HG03565 (cell line): ENCODE data around the gene TPCN2.

Source experiments
- ATAC-seq: cut with Tn5 transposase; IDR thresholded peaks from one replicate; pipeline ENCODE4 v1.9.1; 2021; ENCODE audit warnings: mild to moderate bottlenecking, moderate library complexity; ENCODE audit not compliant: unreplicated experiment

The TPCN2 gene

DNA sequence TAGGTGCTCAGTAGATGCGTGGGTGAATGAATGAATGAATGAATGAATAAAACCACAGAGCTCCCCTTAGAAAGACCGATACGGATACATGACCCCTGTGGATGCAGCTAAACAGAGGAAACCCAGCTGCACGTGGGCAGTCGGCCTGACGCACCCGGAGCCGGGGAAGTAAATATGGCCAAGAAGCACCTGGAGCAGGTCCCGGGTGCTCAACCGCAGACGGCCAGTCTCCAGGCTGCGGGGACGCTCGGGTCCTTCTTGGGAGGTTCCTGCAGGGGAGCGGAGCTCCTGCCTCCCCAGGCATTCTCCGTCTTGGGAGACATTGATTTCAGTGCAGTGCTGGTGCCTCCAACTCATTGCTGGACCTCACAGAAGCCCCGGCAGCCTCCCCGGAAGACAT is 11.7 kb upstream of the TPCN2 start:
- ATAC-seq = no peak

DNA sequence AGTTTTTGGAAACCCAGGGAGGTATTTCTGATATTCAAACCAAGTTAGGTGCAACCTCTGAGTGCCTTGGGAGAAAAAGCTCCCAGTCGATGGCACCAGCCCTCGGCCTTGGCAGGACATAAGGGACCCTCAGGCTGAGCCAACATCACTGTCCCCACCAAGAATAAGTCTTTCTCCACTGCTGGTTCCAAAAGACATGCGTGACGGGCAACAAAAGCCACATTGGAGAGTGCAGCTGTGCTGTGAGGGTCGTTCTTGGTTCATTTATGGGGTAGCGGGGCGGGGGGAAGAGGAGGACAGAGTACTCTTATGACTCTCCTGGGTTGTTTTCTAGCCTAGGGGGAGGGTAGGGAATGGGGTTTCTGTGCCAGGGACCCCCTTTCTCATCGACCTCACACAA is 11.2 kb upstream of the TPCN2 start:
- no peak for ATAC-seq

DNA sequence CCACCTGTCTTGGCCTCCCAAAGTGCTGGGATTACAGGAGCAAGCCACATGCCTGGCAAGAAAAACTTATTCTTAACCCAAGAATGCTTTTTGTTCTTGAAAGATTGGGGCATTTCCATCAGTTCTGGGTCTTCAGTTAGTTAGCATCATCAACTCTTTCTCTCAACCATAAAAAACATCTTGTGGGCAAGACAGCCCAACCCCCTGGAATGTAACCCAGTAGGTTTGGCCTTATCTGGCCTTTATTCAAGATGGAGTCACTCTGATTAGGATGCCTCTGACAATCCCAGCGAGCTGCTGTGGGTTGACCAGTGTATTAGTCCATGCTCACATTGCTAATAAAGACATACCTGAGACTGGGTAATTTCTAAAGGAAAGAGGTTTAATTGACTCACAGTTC is 9.2 kb upstream of the TPCN2 start:
- no peak for ATAC-seq

DNA sequence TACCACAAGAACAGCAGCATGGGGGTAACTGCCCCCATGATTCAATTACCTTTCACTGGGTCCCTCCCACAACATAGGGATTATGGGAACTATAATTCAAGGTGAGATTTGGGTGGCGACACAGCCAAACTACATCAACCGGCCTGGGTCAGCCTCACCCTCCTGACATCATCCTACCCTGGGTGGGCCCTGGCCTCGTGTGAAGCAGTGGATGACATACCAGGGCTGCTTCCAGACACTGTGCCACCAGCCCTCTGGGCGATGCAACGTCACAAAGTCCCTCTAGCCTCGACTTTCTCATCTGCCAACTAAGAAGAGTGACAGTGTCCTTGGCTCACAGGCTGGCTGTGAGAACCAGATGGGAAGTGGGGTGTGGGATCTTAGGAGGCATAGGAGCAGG is 8.7 kb upstream of the TPCN2 start:
- ATAC-seq = no peak

DNA sequence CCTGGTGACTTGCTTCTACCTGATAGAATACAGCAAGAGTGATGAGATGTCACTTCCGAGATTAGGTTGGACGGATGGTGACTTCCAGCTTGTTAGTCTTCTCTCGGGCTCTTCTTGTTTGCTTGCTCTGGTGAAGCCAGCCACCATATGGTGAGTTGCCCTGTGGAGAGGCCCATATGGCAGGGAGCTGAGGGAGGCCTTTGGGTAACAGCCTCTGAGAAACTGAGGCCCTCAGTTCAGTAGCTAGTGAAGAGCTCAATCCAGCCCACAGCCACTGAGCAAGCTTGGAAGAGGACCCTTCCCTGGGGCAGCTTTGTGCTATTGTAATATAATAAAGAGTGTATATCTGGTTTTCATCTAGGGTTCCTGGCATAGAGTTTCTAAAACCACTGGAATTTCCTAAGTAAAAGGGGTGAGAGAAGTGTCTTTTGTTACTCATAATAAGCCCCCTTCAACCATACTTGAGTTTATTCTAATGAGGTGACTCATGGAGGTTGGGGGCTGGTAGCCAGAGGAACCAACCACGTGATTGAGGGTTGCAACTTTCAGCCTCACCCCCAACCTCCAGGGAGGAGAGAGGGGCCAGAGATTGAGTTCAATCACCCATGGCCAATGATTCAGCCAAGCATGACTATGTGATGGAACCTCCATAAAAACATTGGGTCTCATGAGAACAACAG is 8.0 kb upstream of the TPCN2 start:
- no peak for ATAC-seq

DNA sequence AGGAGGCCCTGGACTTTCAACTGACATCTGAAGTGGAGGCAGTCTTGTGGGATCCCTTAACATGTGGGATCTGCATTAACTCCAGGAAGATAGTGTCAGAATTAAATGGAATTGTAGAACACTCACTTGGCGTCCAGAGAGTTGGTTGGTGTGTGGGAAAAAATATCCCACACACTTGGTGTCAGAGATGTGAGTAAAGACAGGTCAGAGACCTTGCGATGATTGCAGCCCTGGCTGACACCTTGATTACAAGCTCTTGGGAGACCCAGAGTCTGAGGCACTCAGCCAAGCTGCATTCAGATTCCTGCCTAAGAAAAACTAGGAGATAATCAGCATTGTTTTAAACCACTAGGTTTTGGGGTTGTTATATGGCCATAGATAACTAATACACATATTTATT is 7.2 kb upstream of the TPCN2 start:
- ATAC-seq = no peak

DNA sequence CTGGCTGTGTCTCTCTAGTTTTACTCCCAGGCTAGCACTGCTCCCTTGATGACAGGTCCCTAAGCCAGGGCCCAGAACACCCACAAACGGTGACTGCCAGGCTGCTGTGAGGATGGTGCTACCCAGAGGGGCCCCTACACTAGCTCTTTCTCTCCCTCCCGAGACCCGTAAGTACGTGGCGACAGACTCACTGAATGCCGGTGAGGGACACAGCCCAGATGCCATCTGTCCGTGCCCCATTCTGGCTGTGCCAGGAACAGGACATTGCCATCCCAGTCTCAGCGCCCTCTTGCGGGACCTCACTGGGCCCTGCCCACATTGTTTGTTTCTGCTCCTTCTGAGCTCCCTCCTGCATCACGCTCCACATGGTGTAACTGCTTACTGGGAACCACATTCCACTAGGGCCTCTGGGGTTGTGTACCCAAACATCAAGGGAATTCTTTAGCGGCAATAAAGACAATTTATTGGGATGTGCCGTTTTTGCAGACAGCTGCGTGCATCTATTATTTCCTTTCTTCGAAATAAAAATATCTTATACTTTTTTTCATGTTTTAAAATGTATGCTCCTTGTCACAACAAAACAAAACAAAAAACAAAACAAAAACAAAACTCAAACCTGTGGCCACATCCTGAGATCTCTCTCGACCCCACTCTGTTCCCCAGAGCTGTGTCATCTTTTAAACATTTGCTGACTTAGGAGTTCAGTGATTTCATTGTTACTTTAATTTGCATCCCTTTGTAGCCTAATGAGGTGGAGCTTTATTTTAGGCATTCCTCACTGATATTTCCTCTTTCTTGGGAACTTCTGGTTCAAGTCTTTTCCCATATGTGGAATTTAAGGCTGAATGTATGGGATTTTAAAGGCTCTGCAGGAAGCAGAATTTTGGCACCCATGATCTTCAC is 4.4 kb upstream of the TPCN2 start:
- ATAC-seq = no peak

DNA sequence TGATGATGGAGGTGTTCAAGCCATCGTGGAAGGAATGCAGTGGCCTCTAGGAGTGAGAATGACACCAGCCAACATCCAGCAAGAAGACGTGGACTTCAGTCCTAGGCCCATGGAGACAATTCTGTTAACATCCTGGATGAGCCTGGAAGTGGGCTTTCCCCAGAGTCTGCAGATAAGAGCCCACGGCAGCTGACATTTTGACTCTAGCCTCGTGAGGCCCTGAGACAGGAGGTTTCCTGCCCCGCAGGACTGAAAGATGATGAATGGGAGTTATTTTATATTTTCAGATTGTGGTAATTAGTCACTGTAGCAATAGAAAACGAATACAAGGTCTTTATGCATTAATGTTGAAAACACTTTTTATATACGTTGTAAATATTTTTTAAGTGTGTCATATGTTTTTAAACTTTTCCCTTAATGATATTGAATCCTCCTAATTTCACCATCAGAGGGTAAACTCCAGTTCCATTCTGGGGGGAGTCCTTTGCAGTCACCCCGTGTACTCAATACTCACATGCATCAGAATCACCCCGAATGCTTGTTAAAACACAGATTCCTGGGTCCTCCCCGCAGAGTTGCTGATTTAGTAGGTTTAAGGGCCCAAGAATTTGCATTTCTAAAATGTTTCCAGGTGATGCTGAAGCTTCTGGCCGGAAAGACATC is 570 bp upstream of the TPCN2 start:
- ATAC-seq = no peak

DNA sequence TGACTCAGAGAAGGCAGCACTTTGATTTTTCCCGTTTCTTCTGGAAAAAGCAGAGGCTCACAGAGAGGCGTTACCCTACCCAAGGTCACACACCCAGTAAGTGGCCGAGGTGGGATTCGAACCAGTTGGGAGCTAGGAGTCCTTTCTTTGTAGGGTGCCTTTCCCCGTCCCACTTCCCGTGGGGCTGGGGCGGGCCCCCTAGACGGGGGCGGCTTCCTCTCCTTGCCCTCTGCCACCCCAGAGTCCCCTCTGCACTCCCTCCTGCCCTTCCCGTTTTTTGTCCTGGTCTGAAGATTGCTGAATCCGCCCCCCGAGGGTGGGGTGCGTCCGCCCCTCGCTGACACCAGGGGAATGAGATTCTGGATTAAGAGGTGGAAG is 747 bp downstream of the TPCN2 start:
- no peak for ATAC-seq

DNA sequence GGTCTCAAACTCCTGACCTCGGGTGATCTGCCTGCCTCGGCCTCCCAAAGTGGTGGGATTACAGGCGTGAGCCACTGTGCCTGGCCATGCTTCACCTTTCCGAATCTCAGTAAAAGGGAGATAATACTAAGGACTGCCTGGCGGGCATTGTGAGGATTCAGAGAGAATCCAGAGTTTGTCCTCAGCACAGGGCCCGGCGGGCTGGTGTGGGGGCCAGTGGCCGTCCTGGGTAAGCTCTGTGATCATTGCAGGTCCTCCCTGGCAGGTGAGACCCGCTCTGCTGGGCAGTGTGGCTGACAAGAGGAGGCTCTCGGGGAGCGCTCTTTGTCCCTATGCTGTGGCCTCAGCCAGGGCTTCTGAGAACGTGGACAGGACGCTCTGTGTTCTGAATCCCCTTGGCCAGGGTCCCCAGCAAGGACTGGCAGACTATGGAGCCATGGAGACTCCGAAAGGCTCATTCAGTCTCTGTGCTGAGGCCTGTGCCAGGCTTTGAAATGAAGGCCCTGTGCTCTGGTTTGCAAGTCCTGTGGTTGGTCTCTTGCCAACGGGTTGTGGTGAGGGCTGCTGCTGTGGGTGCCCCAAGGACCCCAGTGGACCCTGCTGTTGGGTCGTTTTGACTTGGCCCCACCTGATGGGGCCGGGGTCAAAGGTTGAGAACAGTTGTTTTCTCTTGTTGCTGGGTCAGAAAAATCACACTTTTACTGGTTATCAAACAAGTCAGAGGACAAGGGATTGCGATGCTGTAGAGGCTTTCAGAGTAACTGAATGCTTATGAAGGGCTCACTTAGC is 2.1 kb downstream of the TPCN2 start:
- ATAC-seq = no peak

DNA sequence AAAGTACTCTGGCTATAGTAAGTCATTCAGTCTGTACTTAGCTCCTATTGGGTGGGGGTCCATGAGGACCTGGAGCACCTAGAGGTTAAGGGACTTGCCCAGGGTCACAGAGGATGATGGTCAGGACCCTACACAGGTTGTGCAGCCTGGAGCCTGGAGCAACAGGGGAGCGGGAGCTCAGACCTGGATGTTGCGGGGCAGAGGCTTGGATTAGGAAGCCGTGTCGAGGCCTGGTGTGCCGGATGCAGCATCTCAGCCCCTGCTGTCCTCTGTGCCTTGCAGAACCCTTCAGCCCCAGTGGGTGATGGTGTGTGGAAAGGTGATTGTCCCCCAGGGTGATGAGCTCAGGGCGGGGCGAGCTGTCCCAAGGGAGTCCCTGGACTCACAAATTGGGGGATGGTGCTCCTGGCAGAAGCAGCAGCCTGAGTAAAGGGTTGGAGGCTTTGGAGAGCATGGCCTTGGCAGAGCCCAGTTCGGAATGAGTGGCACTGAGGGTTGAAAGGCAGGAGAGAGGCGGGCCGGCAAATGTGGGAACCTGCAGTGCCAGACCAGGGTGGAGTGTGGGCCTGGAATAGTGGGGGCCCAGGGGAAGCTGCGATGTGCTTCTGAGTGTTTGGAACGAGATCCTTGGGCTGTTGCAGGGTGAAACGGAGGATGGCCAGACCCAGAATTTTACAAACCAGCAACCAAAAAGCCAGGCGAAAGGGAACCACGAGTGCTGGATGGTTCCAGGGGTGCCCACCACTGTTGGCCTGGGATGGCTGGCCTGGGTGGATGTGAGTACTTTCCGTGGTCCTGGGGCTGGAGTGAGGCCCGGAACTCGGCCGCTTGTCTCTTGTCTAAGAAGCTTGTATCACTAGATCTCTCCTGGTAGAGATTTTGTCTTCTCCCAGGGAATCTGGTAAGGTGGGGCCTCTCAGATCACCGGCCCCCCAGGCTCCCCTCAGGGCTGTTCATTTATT is 2.9 kb downstream of the TPCN2 start:
- ATAC-seq = no peak

DNA sequence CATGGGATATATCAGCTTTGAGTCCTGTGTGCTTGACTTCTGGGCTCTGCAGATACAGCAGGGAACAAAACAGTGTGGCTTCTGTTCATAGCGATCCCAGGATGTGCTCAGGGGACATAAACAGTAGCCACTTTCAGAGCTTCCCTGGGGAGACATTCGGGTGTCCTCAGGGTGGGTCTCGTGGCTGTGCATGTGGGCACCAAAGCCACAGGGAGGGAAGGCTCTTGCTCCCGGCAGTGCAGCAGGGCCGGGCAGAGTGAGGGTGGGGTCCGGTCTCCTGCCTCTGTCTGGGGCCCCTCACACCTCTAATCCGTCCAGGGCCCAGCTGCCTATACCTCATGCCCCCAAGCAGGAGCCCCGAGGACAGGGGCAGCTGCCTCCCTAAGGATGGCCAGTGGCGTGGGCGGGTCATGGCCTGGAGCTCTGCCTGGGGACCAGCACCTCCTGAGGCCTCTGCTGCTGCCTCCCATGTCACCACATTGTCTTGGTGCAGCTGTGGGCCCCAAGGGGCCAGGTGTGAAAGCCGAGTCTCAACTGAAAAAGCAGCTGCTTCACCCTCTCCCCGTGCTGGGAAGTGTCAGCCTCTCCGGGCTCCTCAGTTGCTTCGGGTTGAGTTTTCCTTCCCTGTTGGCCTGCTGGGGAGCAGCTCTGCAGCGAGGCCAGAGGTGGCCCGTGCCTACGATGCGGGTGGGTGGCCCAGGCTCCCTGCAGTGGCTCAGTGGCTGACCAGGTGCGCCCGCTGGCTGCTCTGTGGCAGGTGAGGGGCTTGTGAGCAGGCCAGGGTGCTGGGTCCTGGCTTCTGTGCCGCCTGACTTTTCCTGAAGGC is 3.8 kb downstream of the TPCN2 start:
- no peak for ATAC-seq

DNA sequence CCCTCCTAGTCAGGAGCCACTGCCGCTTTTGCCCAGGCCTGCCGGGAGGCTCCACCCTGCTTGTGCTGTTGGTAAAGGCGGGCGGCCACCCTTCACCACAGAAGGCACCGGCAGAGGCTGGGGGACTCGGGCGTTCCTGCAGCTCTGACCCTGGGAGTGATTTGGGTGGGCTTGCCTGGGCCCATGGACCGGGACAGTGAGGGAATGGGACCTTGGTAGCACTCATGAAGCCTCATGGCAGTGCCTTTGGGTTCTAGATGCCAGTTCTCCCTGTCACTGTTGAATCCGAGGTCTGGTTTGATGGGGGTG is 4.4 kb downstream of the TPCN2 start:
- no peak for ATAC-seq

DNA sequence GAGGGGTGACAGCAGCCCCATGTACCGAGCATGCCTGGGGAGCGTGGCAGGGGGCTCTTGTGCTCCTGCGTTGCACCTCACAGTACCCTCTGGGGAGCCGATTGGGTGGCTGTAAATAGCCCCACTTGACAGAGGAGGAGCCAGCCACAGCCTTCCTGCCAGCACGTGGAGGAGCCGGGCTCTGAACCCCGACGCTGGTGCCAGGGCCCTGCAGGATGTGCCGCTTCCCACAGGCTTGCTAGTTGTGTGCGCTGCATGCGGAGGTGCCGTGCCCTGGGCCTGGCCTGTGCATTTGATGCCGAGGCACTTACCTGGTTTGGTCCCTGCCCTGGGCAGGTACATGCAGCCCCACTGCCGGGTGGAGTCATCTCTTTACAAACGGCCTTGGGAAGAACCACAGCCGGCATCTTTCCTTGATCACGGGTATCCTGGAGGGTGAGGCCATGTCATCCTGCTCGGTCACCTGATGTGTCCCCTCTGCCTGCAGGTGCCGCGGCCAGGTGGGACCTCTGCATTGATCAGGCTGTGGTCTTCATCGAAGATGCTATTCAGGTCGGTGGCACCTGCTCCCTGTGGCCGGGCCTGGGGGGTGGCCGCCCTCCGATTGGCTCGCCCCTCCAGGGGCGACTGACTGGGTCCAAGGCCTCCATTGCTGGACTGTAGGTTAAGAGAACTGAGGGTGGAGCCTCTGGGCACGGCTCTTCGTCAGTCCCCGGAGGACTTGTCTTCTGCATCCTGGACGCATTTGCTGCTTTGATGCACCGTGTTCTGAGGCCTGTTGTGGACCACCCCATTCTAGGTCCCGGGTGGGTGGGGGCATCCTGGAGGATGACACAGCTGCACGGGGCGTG is 5.0 kb downstream of the TPCN2 start:
- ATAC-seq = no peak

DNA sequence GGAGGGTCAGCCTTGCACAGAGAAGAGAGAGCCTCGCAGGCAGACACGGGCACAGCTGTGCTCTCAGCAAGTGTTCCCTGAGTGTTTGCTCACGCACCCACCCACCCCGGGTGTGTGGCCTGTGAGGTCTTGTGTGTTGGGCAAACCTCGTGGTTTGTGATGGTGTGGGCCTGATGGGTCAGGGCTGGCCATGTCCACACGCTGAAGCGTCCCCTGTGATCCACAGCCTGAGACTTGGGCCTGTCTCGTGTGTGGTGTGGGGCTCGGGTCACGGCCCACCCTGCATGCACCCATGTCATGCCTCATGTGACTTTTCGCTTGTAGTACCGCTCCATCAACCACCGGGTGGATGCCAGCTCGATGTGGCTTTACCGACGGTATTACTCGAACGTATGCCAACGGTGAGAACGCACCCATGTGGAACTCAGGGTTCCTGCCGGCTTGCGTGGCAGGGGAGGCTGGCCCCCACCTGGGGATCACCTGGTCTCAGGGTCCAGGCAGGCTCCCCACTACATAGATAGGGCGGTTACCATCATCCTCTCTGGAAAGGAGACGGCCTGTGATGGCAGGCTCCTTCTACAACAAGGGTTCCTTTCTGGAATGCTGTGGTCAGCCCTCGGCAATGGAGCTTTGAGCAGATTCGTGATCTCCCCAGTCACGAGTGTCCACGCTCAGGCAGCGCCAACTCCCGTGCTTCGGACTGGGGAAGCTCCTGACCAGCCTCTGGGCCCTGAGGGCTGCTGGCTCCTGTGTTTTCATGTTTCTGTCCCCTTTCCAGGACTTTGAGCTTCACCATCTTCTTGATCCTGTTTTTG is 5.9 kb downstream of the TPCN2 start:
- no peak for ATAC-seq

DNA sequence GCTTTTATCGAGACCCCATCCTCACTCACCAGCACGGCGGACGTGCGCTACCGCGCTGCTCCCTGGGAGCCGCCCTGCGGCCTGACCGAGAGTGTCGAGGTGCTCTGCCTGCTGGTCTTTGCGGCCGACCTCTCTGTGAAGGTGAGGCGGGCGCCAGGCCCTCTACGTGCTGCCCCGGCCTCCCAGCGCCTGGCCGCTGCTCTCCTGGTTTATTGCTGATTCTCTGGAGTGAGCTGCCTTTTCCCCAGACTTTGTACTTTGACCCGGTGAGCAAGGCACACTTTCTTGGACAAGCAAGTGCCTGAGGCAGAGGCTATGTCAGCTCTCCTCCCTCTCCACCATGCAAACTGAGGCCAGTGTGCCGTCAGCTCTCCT is 6.5 kb downstream of the TPCN2 start:
- ATAC-seq = no peak

DNA sequence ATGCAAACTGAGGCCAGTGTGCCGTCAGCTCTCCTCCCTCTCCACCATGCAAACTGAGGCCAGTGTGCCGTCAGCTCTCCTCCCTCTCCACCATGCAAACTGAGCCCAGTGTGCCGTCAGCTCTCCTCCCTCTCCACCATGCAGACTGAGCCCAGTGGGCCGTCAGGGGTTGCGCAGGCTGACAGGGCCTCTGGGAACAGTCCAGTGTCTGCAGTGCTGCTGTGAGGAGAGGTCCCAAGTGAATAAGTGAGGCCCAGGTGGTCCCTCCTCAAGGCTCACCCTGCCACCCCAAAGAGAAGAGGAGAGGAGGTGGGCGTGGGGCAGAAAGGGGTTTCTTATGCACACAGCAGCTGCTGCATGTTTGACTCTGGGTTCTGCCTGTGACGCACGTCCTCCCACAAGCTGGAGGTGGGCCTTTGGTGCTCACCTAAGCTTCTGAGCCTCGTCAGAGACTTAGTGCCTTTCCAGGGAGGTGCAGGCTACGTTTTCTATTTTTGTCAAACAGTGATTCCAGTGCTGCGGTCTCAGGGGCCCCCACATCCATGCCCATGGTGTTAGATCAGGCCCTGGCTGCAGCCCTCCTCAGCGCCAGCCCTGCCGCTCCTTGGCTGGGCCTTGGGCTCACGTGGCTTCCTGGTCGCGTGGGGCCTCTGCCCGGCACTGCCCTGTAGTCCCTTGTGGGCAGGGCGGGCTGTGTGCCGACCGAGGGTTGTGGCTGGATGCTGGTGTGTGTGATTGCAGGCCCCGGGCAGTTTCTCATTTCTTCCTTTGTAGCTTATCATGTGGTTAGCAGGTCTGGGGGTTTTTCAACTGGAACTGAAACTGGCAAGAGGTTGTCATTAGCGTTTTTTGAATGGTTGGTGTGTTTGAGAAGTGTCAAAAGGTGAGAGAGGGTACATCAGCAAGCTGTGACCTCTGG is 7.1 kb downstream of the TPCN2 start:
- peak; percentile 68 for ATAC-seq
